NCI-H748 treated with DMSO at 0.1 percent for 48 hours (cell line): Measurements from ENCODE around the gene GARNL3.

Source experiments
- DNase-seq: peaks from one replicate; lab custom pipeline; 2025; lab: John Stamatoyannopoulos, UW

Gene GARNL3, protein sequence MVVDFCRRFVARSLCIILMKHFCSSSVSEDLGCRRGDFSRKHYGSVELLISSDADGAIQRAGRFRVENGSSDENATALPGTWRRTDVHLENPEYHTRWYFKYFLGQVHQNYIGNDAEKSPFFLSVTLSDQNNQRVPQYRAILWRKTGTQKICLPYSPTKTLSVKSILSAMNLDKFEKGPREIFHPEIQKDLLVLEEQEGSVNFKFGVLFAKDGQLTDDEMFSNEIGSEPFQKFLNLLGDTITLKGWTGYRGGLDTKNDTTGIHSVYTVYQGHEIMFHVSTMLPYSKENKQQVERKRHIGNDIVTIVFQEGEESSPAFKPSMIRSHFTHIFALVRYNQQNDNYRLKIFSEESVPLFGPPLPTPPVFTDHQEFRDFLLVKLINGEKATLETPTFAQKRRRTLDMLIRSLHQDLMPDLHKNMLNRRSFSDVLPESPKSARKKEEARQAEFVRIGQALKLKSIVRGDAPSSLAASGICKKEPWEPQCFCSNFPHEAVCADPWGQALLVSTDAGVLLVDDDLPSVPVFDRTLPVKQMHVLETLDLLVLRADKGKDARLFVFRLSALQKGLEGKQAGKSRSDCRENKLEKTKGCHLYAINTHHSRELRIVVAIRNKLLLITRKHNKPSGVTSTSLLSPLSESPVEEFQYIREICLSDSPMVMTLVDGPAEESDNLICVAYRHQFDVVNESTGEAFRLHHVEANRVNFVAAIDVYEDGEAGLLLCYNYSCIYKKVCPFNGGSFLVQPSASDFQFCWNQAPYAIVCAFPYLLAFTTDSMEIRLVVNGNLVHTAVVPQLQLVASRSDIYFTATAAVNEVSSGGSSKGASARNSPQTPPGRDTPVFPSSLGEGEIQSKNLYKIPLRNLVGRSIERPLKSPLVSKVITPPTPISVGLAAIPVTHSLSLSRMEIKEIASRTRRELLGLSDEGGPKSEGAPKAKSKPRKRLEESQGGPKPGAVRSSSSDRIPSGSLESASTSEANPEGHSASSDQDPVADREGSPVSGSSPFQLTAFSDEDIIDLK

DNA sequence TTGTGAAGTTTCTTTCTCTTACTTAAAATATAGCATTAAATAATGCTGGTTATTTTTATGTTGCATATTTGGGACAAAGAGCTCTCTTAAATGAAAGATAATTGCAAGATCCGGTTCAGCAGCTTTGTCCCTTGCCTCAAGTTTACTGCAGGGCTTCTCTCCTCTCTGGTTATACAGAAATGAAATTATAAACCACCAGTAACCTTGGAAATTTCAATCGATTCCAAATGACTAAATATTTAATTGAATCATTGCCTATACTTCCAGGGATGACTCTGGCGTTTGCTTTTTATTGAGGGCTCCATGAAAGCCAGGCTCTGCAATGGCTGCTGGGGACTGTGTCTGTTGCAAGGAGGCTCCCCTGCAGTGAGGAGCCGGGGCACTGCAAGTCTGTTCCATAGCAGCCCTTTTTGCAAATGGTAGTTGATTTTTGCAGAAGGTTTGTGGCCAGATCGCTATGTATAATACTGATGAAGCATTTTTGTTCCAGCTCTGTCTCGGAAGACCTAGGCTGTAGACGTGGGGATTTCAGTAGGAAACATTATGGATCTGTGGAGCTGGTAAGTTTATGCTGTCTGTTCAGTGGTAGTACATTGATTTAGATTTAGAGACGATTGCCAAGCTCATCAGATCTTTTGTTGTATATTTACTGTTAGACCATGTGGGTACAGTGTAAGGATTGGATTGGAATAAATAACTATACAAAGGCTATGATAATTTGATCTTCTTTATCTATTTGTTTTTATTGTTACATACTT lies at the start of gene GARNL3:
GARNL3 (plus strand) TSS at position 313 of the 758 bp plus-strand sequence; CDS start at position 417, 104 bp downstream.
- DNase-seq = no peak

DNA sequence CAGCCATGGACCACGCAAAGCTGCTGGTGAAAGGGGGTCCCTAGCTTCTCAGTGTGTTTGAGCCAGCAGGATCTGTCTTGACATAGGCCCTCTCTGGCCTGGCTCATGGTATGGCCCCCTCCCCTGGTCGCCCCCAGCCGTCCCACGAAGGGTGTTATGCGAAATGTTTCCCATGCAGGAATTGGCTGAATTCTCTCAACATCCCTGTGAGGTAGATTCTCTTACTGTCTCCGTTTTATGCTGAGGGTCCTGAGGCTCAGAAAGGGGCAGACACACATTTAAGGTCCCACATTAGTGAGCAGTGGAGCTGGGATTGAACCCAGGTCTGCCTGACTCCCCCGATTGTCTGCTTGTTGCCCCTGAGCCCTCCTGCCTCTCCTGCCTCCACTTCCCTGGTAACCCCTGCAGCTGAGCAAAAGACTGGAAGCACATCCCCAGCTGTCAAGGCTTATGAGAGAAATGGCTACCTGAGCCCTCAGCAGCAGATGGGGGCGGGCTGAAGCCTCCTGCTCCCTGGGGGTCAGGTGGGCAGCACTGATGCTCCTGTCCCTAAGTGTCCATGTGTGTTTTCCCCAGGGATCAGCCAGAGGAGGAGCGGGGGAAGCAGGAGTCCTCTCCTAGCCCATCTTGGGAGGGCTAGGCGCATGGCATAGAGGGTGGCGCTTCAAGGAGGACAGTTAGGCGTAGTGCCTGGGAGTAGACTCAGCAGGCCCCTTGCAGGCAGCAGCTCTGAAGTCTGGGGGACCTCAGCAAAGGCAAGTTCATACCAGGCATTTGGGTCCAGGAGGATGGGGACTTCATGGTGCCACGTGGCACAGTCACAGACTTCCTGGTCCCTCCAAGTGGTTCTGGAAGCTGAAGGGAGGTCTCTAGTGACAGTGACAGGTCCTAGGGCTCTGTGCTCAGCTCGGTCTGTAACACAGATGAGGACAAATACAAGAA lies 49.0 kb upstream of the GARNL3 start:
- no peak for DNase-seq

DNA sequence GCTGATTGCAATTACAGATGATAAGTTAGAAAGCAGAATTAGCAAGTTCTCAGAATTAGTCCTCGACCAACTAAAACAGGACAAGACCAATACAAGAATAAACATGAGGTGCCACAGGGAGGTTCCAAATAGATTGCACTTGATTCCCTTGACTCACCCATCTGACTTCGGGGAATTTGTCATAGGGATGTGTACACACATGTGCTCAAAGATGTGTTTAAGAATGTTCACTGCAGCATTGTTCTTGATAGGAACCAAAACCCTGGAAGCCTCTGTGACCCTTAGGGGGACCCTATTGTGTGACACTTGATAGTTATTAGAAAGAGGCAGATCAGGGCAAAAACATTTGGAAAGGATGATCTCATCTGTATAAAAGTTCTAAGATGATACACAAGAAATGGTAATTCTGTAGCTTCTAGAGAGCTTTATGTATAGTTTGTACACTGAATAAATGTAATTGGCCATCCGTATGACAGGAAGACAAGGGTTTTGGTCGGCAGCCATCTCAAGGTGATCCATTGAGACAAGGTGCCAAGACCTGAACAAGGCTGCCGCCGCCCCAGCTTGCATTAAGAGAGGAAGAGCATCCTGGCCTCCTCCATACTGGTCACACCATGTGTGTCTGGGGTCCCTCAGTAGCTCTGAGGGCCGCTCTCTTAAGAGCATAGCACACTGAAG lies 48.2 kb upstream of the GARNL3 start:
- no peak for DNase-seq

DNA sequence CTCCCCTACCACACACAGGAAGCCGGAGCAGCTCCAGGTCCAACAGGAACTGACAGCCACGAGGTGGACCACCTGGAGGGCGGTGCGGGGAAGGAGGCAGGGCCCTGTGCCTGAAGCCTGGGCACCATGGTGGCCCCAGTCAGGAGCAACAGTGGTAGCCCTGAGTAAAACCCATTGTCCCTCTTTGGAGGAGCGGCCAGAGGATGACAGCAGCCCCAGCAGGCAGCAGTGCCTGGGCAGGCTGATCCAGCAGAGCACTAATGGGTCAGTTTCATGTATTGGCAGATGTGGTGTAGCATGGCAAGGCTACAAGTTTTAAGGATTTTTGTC lies 47.7 kb upstream of the GARNL3 start:
- no peak for DNase-seq

DNA sequence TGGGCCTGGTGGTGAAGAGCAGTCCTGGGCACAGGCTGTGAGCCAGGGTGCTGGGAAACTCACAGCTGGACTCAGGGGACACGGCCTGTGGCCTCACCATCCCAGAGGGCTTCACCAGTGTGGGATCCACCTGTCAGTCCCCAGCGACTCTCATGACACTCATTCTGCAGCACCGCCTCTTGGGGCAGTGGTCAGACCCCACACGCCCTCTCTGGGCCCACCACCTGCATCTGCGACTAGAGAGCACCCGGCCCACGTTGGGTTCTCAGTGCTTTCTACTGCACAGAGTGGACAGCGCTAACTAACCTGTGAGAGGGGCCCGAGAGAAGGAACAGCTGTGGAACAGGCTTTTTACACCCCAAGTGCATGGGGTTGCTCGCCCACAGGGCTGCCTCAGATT lies 45.8 kb upstream of the GARNL3 start:
- no peak for DNase-seq

DNA sequence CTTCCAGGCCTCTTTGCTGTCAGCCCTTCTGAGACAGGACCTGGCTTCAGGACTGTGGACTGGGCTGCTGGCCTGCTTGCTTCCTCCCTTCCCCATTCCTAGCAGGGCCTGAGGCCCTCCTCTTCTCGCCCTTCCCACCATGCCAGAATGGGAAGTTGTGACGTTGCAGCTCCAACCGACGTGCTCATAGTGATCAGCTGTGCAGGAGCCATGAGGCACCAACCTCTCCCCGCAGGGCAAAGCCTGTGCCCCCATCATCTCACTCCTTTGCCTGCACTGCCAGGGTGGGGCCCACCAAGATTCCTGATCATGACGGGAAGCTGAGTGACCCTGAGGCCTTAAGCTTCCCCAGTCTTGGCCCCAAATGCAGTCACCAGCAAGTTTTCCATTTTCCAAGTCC lies 45.1 kb upstream of the GARNL3 start:
- DNase-seq = no peak

DNA sequence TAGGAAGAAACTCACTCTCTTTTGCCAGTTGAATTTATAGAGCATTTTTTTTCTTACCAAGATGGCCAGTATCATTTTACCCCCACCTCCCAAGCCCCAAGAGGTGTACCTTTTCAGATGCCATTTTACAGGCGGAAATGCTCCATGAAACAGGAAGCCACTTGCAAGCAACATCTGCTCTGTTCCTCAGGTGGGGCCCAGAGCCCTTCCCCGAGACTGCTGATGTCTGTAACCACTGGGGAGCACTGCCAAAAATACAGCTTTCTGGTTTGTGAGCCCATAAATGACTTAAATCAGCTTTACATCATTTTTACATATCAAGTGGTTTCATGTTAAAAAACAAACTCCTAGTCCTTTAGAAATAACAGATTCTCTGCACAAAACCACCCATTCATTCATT lies 42.9 kb upstream of the GARNL3 start:
- no peak for DNase-seq

DNA sequence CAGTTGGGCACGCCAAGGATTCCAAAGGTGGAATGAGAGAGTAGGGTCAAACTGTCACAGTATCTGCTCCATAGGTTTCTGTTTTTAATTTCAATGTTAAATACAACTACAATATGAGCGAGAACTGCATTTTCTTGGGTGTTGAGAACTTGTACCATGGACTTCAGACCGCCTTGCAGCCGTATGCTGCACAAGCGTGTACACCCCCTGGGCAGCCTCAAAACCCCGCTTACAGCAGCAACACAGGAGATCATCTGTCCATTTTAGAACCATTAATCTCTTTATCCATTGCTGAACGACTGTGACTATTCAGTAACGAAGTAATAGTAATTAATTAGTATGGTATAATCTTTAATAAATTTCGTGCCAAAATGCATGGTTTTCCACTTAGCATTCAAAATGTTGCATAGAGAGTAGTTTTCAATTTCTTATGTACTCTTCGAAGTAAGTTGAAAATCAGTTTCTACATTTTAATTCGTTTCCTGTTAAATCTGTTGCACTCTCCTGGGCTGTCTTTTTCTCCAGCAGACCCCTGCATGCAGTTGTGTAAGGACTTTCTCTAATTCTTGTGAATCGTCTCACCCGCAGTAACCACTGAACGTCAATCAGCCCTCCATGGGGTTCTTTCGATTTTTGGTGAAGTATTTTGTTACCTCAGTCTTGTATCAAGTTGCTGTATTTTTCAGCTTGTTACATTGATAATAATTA lies 42.0 kb upstream of the GARNL3 start:
- DNase-seq = no peak

DNA sequence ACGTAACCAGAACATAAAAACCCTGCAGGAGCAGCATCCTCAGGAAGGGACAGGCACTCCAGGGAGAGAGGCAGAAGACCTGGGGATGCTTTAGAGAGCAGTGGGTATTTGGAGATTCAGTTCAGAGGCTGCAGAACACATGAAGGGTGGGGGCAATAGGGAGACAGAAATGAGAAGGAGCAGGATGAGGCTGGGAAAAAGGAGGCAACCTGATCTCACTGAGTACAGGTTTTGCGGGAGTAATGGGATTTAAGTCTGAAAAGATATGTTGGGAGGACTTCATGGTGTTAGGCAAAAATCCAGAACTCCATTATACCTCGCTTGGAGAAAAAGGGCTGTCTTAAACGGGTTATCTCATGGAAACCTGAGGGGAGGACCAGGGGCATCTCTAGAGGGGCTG lies 41.3 kb upstream of the GARNL3 start:
- DNase-seq = no peak

DNA sequence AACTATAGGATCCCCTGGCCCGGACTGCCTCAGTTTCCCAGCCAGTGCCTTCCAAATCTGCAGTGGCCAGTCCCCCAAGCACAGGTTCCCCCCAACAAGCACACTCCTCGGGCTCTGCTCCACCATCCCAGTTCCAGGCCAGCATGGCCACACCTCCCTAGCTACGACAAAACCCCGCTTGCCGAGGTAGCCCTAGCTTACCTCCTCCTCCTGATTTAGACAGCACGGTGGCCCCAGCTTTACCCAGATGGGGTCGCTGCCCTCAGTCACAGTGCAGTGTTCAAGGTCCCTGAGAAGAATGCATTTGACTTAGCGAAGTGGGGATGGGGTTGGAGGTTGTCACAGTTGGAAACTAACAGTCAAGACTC lies 40.8 kb upstream of the GARNL3 start:
- no peak for DNase-seq

DNA sequence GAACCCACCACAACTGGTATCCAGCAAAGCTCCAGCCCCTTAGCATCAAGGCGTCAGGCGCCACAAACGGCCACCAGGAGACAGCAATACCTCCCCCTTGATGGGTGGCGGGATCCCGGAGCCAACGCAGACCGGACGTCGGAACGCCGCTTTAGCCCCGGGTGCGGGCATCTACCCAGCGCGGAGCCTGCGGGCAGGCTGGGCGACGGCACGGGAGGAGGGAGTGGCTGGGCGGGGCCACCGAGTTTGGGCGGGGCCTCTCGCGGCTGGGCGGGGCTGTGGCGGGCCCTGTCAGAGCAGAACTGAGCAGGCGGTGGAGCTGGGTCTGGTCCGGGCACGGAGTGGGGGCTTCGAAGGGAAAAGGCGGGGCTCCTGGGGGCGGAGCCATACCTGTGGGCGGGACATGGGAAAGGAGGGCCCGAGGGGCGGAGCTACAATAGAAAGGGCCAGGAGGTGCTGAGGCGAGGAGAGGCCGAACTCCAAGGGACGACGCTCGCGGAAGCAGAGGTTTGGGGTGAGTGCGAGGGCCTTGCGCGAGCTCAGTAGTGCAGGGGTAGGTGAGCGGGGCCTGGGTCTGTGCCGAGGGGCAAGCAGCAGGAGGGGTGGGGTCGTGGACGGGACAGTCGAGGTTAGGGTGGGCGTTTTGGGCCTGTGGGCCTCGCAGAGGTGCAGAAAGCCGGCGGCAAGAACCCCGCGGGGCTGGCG lies 40.2 kb upstream of the GARNL3 start:
- peak; percentile 89 for DNase-seq

DNA sequence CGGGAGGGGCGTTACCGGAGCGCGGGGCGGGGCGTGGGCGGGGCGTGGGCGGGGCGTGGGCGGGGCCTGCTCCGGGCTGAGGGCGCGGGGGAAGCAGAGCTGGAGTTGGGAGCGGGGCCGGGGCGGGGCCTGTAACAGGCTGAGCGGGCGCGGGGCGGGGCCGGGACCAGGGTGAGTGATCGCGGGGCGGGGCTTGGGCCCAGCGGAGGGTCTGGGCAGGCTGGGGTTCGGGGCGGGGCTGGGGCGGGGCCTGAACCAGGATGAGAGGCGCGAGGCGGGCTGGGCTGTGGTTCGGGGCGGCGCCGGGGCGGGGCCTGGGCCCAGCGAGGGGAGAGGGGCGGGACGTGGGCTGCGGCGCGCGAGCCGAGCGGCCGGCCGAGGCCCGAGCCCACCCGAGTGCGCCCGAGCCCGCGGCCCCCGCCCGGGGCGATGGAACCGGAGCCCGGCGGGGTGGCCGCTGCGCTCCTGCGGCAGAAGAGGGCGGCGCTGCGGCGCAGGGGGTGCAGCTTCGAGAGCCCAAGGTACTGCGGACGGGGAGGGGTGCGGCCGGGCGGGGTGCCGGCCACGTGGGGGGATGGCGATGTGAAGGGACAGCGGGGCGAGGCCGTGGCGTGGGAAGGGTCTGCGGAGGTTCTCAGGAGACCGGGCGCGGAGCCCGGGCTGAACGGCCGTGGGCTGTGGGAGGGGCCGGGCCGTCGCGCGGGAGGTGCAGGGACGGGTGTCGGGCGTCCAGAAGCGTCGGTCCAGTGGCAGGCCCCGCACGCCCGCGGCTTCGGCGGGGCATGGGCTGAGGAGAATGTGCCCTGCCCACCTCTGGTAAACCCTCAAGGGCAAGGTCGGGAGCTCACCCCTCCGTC lies 39.5 kb upstream of the GARNL3 start:
- peak; percentile 77 for DNase-seq

DNA sequence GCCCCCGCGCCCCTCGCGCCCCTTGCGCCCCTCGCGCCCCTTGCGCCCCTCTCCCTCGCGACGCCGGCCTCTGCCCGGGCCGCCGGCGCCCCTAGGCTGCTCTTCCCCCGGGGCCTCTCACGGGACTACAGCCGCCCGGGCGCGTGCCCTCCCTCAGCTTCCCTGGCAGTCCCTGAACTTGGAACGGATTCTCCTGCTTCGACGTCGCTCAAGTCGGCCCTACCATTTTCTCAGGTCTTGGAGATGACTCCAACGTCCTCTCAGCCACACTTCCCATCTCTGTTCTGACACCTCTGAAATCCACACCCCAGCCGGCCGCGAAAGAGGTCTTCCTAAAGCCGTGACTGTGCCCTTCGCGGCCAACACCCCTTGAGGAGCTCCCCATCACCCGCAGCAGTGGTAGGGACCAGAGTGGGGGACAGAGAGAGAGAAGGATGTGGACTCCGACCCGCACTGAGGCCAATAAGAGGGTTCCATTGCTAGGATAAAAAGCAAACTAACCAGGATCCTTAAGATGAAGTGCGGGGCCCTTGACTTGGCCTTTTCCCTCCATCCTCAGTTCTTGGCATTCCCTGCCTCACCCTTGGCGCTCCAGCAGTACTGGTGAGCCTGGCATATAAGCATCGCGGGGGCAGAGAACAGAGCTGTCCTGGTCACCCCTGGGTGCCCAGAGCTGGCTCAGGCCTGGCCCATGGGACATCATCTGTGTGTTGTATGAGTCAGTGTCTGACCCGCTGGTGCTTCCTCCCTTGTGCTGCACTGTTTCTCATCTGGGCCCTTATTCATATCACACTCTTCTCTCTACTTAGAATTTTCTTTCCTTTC lies 38.6 kb upstream of the GARNL3 start:
- DNase-seq = no peak

DNA sequence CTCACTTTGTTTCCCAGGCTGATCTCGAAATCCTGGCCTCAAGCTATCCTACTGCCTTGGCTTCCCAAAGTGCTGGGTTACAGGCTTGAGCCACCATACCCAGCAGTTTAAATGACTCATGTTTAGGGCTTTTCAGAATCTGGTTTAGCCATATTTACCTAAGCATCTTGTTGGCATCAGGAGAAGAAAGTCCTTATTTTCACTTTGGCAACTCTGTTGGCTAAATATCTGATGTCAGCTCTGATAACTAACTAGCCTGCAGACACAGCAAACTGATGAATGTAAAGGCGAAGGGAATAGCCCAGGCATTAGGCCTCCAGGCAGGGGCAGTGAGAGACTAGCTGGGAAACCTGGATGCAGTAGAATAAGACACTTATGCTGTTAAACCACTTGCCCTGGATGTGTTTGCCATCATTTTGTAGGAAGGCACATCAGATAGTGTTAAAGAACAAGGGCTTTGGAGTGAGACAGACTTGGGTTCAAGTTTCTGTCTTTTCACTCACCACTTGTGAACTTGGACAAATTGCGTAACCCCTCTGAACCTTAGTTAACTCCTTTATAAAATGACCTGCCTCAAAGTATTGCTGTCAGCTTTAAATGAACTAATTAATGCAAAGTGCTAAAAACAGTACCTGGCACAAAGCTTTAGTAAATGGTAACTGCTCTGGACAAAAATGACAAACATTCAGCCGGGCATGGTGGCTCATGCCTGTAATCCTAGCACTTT lies 34.7 kb upstream of the GARNL3 start:
- no peak for DNase-seq

DNA sequence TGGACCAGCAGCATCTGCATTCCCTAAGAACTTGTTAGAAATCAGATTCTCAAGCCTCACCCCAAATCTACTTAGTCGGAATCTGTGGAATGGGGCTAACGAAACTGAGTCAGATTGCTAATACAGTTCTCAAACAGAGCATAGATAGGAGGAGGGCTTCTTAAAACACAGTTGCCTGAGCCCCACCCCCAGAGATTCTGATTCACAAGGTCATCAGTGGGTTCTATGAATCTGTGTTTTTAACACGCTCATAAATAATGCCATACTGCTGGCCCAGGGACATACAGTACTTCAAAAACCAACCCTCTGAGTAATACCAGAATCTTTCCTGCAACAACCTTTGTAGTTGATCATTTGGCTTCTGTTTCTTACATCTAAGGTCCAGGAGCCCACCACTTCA lies 32.9 kb upstream of the GARNL3 start:
- no peak for DNase-seq

DNA sequence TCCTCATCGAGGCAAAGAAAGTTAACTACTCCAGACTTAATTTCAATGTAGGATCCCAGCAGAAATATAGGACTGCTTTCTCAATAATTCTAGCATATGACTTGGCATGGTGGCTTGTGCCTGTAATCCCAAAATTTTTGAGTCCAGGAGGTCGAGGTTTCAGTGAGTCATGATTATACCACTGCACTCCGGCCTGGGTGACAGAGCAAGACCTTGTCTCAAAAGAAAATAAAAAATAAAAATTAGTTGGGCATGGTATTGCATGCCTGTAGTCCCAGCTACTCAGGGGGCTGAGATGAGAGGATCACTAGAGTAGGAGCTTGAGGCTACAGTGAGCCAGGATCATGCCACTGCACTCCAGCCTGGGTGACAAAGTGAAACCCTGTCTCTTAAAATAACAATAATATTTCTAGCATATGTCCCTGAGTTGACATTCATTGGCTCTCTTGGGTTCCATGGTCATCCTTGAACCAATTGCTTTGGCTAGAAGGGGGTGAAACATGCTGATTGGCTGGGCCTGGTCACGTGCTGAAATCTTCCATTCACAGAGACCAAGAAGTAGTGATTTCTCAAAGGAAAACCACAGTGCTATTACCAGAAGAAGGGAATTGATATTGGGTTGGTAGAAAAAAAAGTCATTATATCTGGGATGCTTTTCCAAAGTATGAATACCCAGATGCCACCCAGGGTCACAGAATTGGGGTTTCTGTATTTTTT lies 31.6 kb upstream of the GARNL3 start:
- no peak for DNase-seq
